Smooth muscle cell (in vitro differentiated cells): ENCODE results near the gene PTGER2. TPM values are rescaled to one million over a fixed set of nuclear protein-coding genes. Genes with fewer than 3 reads are reported as not detected.

Experiments
- DNase-seq: peaks from one replicate; lab custom pipeline; 2025; ENCODE audit not compliant: unreplicated experiment; lab: John Stamatoyannopoulos, UW
- H2AFZ ChIP-seq: fragments of 200-600 bp; sonication (generic); 2 replicates; pipeline ENCODE4 v1.6.0; 2016; ENCODE audit warnings: antibody characterized with exemption, low read depth, mild to moderate bottlenecking
- H3F3A ChIP-seq: fragments of 200-600 bp; sonication (generic); 2 replicates; pipeline ENCODE4 v1.6.0; 2017; ENCODE audit warnings: antibody characterized with exemption, low read depth
- H3K27ac ChIP-seq: fragments of 200-600 bp; sonication (generic); 2 replicates; pipeline ENCODE4 v1.5.1; 2016; ENCODE audit warnings: low read depth, mild to moderate bottlenecking
- H3K27me3 ChIP-seq: fragments of 200-600 bp; sonication (generic); 2 replicates; pipeline ENCODE4 v1.6.1; 2016; ENCODE audit warnings: low read depth, mild to moderate bottlenecking
- H3K36me3 ChIP-seq: fragments of 200-600 bp; sonication (generic); 2 replicates; pipeline ENCODE4 v1.5.1; 2016; ENCODE audit warnings: low read depth
- H3K4me1 ChIP-seq: fragments of 200-600 bp; sonication (generic); 2 replicates; pipeline ENCODE4 v1.5.1; 2016; ENCODE audit warnings: low read depth
- H3K4me2 ChIP-seq: fragments of 200-600 bp; sonication (generic); 2 replicates; pipeline ENCODE4 v1.6.0; 2016; ENCODE audit warnings: mild to moderate bottlenecking
- H3K4me3 ChIP-seq: fragments of 200-600 bp; sonication (generic); 2 replicates; pipeline ENCODE4 v1.5.1; 2016; ENCODE audit warnings: mild to moderate bottlenecking
- H3K79me2 ChIP-seq: fragments of 200-600 bp; sonication (generic); 2 replicates; pipeline ENCODE4 v1.6.0; 2016; ENCODE audit warnings: low read depth, mild to moderate bottlenecking
- H3K9ac ChIP-seq: fragments of 200-600 bp; sonication (generic); 2 replicates; pipeline ENCODE4 v1.6.0; 2016; ENCODE audit warnings: low read depth
- H3K9me3 ChIP-seq: fragments of 200-600 bp; sonication (generic); replicated peaks from 2 replicates; pipeline ENCODE4 v1.5.1; 2016; ENCODE audit warnings: low read depth
- H4K20me1 ChIP-seq: fragments of 200-600 bp; sonication (generic); 2 replicates; pipeline ENCODE4 v1.6.0; 2016; ENCODE audit warnings: low read depth
- WGBS: methylation state at CpG from one replicate; pipeline ENCODE4 v1.1.7; 2016; ENCODE audit warnings: low lambda C conversion rate; 5-methylcytosine and 5-hydroxymethylcytosine counted together
- polyA plus RNA-seq: library from polyadenylated mRNA; unstranded; fragments of >200 nt; fragmentation: Nextera tagmentation; extraction: Ambion mirVana; gene quantifications from 2 replicates; pipeline ENCODE4 v1.2.1, GENCODE V29; 2016
- total RNA-seq: library from RNA; depleted of rRNA; stranded (reverse); fragments of >200 nt; gene quantifications from 2 replicates; pipeline ENCODE4 v1.2.3, GENCODE V29; 2014
- TF ChIP-seq, protein P1 (sequence below): fragments of 200-600 bp; sonication (generic); IDR thresholded peaks from 2 replicates; pipeline ENCODE4 v1.5.1; 2017; ENCODE audit warnings: borderline replicate concordance, mild to moderate bottlenecking, antibody characterized with exemption; ENCODE audit not compliant: insufficient read depth, poor library complexity, severe bottlenecking

Gene PTGER2
- total and polyA plus RNA-seq, 2 experiments from 2014 or later = 24.6 to 36.4 TPM

DNA sequence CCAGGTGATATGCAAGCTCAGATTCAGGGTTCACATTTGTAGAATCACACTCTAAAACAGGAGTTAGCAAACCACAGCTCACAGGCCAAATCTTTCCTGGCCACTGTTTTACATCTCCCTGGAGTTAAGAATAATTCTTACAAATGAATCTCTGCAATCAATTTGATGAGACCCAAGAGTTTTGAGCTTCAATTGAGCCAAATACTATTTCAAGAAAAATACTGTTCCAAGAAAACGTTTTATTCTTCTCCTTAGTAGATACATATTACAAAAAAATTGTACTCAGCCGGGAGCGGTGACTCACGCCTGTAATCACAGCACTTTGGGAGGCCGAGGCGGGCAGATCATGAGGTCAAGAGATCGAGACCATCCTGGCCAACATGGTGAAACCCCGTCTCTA lies 44.1 kb upstream of the PTGER2 start:
- no peak for DNase-seq
- Histone ChIP-seq H3K27ac (no peak overlapping the region), H3K4me1 (no peaks in the 10 kb centered on the region), H3K79me2 (no peaks in the 10 kb centered on the region), H3K27me3 (peaks cover 78% of the 10 kb centered on the region), H2AFZ (no peak overlapping the region), H3F3A (no peaks in the 10 kb centered on the region), H3K36me3 (no peaks in the 10 kb centered on the region), H3K4me3 (no peak overlapping the region), H4K20me1 (no peaks in the 10 kb centered on the region), H3K9ac (no peak overlapping the region), H3K9me3 (no peaks in the 10 kb centered on the region), H3K4me2 (no peak overlapping the region)
- TF ChIP-seq, protein P1, sequence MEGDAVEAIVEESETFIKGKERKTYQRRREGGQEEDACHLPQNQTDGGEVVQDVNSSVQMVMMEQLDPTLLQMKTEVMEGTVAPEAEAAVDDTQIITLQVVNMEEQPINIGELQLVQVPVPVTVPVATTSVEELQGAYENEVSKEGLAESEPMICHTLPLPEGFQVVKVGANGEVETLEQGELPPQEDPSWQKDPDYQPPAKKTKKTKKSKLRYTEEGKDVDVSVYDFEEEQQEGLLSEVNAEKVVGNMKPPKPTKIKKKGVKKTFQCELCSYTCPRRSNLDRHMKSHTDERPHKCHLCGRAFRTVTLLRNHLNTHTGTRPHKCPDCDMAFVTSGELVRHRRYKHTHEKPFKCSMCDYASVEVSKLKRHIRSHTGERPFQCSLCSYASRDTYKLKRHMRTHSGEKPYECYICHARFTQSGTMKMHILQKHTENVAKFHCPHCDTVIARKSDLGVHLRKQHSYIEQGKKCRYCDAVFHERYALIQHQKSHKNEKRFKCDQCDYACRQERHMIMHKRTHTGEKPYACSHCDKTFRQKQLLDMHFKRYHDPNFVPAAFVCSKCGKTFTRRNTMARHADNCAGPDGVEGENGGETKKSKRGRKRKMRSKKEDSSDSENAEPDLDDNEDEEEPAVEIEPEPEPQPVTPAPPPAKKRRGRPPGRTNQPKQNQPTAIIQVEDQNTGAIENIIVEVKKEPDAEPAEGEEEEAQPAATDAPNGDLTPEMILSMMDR = no peak
- 86% methylated on average over 8 of the region's 8 CpGs for WGBS

DNA sequence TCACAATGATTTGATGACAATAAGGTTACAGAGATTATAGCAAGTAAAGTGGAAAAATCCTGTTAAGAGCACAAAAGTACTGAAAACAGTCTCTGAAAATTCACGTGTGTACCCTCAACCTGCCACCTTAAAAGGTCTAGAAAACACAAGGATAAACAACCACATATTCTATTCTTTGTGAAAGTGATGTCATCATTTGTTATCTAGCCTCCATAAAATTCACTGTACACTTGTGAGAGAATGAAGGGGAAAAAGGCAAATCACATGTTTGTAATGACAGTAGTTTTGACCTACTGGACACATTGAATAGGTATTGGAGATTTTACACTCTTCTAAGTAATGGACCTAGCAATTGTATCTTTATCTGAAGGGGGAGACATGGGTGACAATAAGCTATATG lies 42.6 kb upstream of the PTGER2 start:
- Histone ChIP-seq H3K4me2 (no peak overlapping the region), H3K79me2 (no peaks in the 10 kb centered on the region), H3K27me3 (peaks cover 70% of the 10 kb centered on the region), H2AFZ (no peak overlapping the region), H3K4me3 (no peak overlapping the region), H3K9me3 (no peaks in the 10 kb centered on the region), H3K27ac (no peak overlapping the region), H3K4me1 (no peaks in the 10 kb centered on the region), H3K36me3 (no peaks in the 10 kb centered on the region), H3F3A (no peaks in the 10 kb centered on the region), H3K9ac (no peak overlapping the region), H4K20me1 (no peaks in the 10 kb centered on the region)
- no peak for DNase-seq
- 89% methylated on average over 1 of the region's 1 CpG for WGBS
- TF ChIP-seq, protein P1 = no peak

DNA sequence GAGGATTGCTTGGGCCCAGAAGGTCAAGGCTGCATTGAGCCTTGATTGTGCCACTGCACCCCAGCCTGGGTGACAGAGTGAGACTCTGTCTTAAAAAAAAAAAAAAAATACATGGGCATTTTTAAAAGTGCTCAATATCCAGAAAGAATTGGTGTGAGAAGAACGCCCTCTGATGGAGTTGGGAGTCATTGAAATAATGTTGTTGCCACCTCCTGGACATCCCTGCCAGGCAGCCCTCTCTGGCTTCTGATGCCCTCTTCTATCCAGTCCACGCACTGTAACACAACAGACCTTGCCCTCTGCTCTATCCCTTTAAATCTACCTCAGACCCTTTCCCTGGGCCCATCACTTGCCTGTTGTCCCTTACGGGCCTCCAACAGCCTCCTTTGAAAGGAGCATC lies 41.7 kb upstream of the PTGER2 start:
- TF ChIP-seq, protein P1 = peak; percentile 24
- Histone ChIP-seq H3K4me1 (no peaks in the 10 kb centered on the region), H4K20me1 (no peaks in the 10 kb centered on the region), H3K9ac (no peak overlapping the region), H3F3A (no peaks in the 10 kb centered on the region), H3K9me3 (no peaks in the 10 kb centered on the region), H3K79me2 (no peaks in the 10 kb centered on the region), H3K27ac (no peak overlapping the region), H2AFZ (no peak overlapping the region), H3K4me3 (no peak overlapping the region), H3K36me3 (no peaks in the 10 kb centered on the region), H3K27me3 (peaks cover 61% of the 10 kb centered on the region), H3K4me2 (no peak overlapping the region)
- 54% methylated on average over 3 of the region's 3 CpGs for WGBS
- no peak for DNase-seq

DNA sequence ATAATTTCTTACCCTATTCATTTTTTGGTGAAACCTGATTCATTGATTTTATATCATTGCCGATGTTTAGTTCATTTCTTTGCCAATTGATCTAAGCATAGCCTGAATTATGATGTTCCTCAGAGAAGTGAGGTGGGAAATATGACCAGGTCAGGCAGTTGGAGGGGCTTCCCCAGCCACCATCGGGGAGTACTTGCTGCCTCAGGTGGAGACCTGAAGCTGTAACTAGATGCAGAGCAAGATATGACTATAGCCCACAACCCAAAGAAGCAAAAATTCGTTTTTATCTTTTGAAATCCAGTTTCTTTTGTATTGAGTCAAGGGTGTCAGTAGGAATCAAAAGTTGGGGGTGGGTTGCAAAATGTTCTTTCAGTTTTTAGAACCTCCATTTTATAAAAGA lies 38.7 kb upstream of the PTGER2 start:
- H4K20me1 ChIP-seq = no peaks in the 10 kb centered on the region
- 65% methylated on average over 3 of the region's 3 CpGs for WGBS
- H3K9me3 ChIP-seq = no peaks in the 10 kb centered on the region
- H3K4me1 ChIP-seq = no peaks in the 10 kb centered on the region
- no peak overlapping the region for H3K4me3 ChIP-seq
- H3K36me3 ChIP-seq = no peaks in the 10 kb centered on the region
- H3K27ac ChIP-seq = no peak overlapping the region
- no peak overlapping the region for H2AFZ ChIP-seq
- no peak overlapping the region for H3K9ac ChIP-seq
- H3K79me2 ChIP-seq = no peaks in the 10 kb centered on the region
- DNase-seq = no peak
- TF ChIP-seq, protein P1 = no peak
- no peak overlapping the region for H3K4me2 ChIP-seq
- peaks cover 31% of the 10 kb centered on the region for H3K27me3 ChIP-seq
- H3F3A ChIP-seq = no peaks in the 10 kb centered on the region
